WTC11 (cell line): Measurements from ENCODE around the gene HOXB8. TPM values are rescaled to one million over a fixed set of nuclear protein-coding genes. Genes with fewer than 3 reads are reported as not detected.

Experiments
- ATAC-seq: fragments of 200-7000 bp; cut with Tn5 transposase; 2 replicates; pipeline ENCODE4 v1.10.0; 2021; ENCODE audit warnings: mild to moderate bottlenecking, moderate library complexity
- CTCF ChIA-PET: fragments of 300-600 bp; sonication (Branson Sonifier 250); formaldehyde crosslinking; loops from one replicate; lab custom pipeline; 2021; ENCODE audit warnings: antibody characterized with exemption; lab: Charles Lee
- POLR2A ChIA-PET: fragments of 350-600 bp; sonication (Branson Sonifier 250); formaldehyde crosslinking; loops from one replicate; lab custom pipeline; 2021; ENCODE audit warnings: antibody characterized with exemption; lab: Charles Lee
- DNase-seq: peaks from one replicate; pipeline ENCODE4 v3.0.0; 2021; ENCODE audit warnings: low spot score
- H3K27ac Mint-ChIP-seq: 2 replicates; pipeline ENCODE4 v1.8.0; 2021; ENCODE audit warnings: mixed read lengths
- H3K27me3 Mint-ChIP-seq: 2 replicates; pipeline ENCODE4 v1.8.0; 2021; ENCODE audit warnings: low read depth, mild to moderate bottlenecking, moderate library complexity, mixed read lengths
- H3K36me3 Mint-ChIP-seq: 2 replicates; pipeline ENCODE4 v1.8.0; 2021; ENCODE audit warnings: mixed read lengths
- H3K4me1 Mint-ChIP-seq: 2 replicates; pipeline ENCODE4 v1.8.0; 2022; ENCODE audit warnings: mixed read lengths
- H3K4me3 Mint-ChIP-seq: 2 replicates; pipeline ENCODE4 v1.8.0; 2021; ENCODE audit warnings: mild to moderate bottlenecking, moderate library complexity, mixed read lengths
- H3K9me3 Mint-ChIP-seq: 2 replicates; pipeline ENCODE4 v1.8.0; 2021; ENCODE audit warnings: mixed read lengths
- ATF1 ChIP-seq: sonication (generic); formaldehyde crosslinking; IDR thresholded peaks from 2 replicates; pipeline ENCODE4 v1.8.1; 2023; ENCODE audit warnings: mild to moderate bottlenecking, moderate library complexity, missing genetic modification reagents
- CBFB ChIP-seq: sonication (generic); formaldehyde crosslinking; IDR thresholded peaks from 2 replicates; pipeline ENCODE4 v1.8.1; 2022; ENCODE audit warnings: mild to moderate bottlenecking, low read depth, missing genetic modification reagents
- FOXP1 ChIP-seq: sonication (generic); formaldehyde crosslinking; IDR thresholded peaks from 2 replicates; pipeline ENCODE4 v1.8.0; 2022; ENCODE audit warnings: missing genetic modification reagents, mild to moderate bottlenecking, moderate library complexity, borderline replicate concordance
- HMGA2 ChIP-seq: fragments of 250-450 bp; sonication (Bioruptor Pico); IDR thresholded peaks from 2 replicates; pipeline ENCODE4 v1.4.0; 2021; ENCODE audit warnings: mild to moderate bottlenecking, moderate library complexity
- NFYB ChIP-seq: sonication (generic); formaldehyde crosslinking; conservative IDR thresholded peaks from 2 replicates; pipeline ENCODE4 v1.8.0; 2022; ENCODE audit warnings: low read depth, missing genetic modification reagents
- OVOL2 ChIP-seq: fragments of 250-450 bp; sonication (Bioruptor Pico); IDR thresholded peaks from 2 replicates; pipeline ENCODE4 v1.9.0; 2021; ENCODE audit warnings: mild to moderate bottlenecking, borderline replicate concordance
- PRRX2 ChIP-seq: fragments of 250-450 bp; sonication (Bioruptor Pico); IDR thresholded peaks from 2 replicates; pipeline ENCODE4 v1.8.0; 2021; ENCODE audit warnings: mild to moderate bottlenecking
- SMAD4 ChIP-seq: sonication (generic); formaldehyde crosslinking; IDR thresholded peaks from 2 replicates; pipeline ENCODE4 v1.8.0; 2022; ENCODE audit warnings: mild to moderate bottlenecking, missing genetic modification reagents
- ZNF317 ChIP-seq: sonication (generic); formaldehyde crosslinking; IDR thresholded peaks from 2 replicates; pipeline ENCODE4 v1.8.1; 2023; ENCODE audit warnings: low read depth, mild to moderate bottlenecking, moderate library complexity, missing genetic modification reagents, borderline replicate concordance
- ZNF671 ChIP-seq: fragments of 250-450 bp; sonication (Bioruptor Pico); IDR thresholded peaks from 2 replicates; pipeline ENCODE4 v1.8.0; 2021; ENCODE audit warnings: mild to moderate bottlenecking
- total RNA-seq: library from RNA; stranded (reverse); gene quantifications from 3 replicates; pipeline ENCODE4 v1.2.3, GENCODE V29; 2021
- TF ChIP-seq, protein P1 (sequence below): sonication (generic); formaldehyde crosslinking; conservative IDR thresholded peaks from 2 replicates; pipeline ENCODE4 v1.8.1; 2022; ENCODE audit warnings: mild to moderate bottlenecking, missing genetic modification reagents
- TF ChIP-seq, protein P2 (sequence below): sonication (generic); formaldehyde crosslinking; IDR thresholded peaks from 2 replicates; pipeline ENCODE4 v1.8.0; 2022; ENCODE audit warnings: mild to moderate bottlenecking, missing genetic modification reagents
- TF ChIP-seq, protein P3 (sequence below): sonication (generic); formaldehyde crosslinking; IDR thresholded peaks from 2 replicates; pipeline ENCODE4 v1.8.1; 2023; ENCODE audit warnings: mild to moderate bottlenecking, missing genetic modification reagents, borderline replicate concordance
- TF ChIP-seq, protein P4 (sequence below): sonication (generic); formaldehyde crosslinking; IDR thresholded peaks from 2 replicates; pipeline ENCODE4 v1.8.1; 2023; ENCODE audit warnings: mild to moderate bottlenecking, missing genetic modification reagents, moderate library complexity
- TF ChIP-seq, protein P5 (sequence below): sonication (generic); formaldehyde crosslinking; IDR thresholded peaks from 2 replicates; pipeline ENCODE4 v1.8.0; 2022; ENCODE audit warnings: mild to moderate bottlenecking, missing genetic modification reagents

HOXB8 gene
- total RNA-seq, 1 experiment from 2014 or later, result not detected

DNA sequence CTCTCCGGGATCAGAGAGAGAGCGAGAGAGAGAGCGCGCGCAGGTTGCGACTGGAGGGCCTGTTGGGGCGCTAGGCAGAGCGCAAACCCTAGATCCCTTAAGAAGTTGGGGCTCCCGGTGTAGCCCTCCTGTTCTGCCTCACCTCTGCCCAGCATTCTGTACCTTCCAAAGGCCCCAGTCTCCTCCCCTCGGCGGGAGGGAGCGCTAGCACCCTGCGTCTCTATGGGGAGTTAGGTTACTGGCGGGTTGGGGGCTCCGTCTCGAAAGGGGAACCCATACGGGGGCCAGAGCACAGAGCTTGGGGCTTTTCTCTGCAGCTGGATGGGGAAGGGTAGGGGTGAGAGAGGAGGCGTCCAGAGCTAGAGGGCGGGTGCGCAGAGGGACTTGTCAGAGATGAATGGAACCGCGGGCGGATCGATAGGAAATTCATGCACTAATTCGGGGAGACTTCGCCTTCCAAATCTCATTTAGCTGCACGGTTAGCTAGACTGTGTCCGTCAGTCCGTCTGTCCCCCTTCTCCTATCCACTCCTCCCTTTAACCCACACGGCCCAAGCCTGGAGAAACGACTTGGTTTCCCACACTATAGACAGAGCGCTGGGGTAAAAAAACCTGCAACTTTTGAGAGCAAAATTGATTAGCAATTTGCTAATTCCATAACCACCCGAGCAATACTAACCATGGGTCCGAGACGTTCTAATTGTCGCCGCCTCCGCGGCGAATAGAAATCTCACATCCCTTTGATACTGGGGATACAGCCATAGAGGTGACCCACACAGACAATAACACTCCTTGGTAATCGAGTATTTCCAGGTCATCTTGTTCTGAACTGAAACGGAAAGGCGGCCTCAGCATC is 36.2 kb downstream of the HOXB8 start:
- no peak for DNase-seq
- no peaks in the 10 kb centered on the region for H3K36me3 Mint-ChIP-seq
- H3K9me3 Mint-ChIP-seq, result no peaks in the 10 kb centered on the region
- H3K4me3 Mint-ChIP-seq, result peak overlapping the region; percentile 45
- H3K27me3 Mint-ChIP-seq, result peaks cover 59% of the 10 kb centered on the region; the same call in 1 of the 2 replicates
- CTCF ChIA-PET, result interaction anchor here (0.9 to 1.3 kb wide), 2 partner anchors 58 to 300 kb away, joined by 3 to 4 read pairs; no protein-coding TSS in a partner anchor
- TF ChIP-seq PRRX2 (CRISPR knock-in tag) (no peak), HMGA2 (no peak), ZNF317 (CRISPR knock-in tag) (no peak), ATF1 (CRISPR knock-in tag) (no peak), CBFB (no peak), FOXP1 (no peak)
- TF ChIP-seq, protein P1, sequence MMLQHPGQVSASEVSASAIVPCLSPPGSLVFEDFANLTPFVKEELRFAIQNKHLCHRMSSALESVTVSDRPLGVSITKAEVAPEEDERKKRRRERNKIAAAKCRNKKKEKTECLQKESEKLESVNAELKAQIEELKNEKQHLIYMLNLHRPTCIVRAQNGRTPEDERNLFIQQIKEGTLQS (CRISPR knock-in tag), result no peak
- TF ChIP-seq, protein P2, sequence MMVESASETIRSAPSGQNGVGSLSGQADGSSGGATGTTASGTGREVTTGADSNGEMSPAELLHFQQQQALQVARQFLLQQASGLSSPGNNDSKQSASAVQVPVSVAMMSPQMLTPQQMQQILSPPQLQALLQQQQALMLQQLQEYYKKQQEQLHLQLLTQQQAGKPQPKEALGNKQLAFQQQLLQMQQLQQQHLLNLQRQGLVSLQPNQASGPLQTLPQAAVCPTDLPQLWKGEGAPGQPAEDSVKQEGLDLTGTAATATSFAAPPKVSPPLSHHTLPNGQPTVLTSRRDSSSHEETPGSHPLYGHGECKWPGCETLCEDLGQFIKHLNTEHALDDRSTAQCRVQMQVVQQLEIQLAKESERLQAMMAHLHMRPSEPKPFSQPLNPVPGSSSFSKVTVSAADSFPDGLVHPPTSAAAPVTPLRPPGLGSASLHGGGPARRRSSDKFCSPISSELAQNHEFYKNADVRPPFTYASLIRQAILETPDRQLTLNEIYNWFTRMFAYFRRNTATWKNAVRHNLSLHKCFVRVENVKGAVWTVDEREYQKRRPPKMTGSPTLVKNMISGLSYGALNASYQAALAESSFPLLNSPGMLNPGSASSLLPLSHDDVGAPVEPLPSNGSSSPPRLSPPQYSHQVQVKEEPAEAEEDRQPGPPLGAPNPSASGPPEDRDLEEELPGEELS (CRISPR knock-in tag), result no peak
- TF ChIP-seq, protein P3, sequence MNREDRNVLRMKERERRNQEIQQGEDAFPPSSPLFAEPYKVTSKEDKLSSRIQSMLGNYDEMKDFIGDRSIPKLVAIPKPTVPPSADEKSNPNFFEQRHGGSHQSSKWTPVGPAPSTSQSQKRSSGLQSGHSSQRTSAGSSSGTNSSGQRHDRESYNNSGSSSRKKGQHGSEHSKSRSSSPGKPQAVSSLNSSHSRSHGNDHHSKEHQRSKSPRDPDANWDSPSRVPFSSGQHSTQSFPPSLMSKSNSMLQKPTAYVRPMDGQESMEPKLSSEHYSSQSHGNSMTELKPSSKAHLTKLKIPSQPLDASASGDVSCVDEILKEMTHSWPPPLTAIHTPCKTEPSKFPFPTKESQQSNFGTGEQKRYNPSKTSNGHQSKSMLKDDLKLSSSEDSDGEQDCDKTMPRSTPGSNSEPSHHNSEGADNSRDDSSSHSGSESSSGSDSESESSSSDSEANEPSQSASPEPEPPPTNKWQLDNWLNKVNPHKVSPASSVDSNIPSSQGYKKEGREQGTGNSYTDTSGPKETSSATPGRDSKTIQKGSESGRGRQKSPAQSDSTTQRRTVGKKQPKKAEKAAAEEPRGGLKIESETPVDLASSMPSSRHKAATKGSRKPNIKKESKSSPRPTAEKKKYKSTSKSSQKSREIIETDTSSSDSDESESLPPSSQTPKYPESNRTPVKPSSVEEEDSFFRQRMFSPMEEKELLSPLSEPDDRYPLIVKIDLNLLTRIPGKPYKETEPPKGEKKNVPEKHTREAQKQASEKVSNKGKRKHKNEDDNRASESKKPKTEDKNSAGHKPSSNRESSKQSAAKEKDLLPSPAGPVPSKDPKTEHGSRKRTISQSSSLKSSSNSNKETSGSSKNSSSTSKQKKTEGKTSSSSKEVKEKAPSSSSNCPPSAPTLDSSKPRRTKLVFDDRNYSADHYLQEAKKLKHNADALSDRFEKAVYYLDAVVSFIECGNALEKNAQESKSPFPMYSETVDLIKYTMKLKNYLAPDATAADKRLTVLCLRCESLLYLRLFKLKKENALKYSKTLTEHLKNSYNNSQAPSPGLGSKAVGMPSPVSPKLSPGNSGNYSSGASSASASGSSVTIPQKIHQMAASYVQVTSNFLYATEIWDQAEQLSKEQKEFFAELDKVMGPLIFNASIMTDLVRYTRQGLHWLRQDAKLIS (CRISPR knock-in tag), result no peak
- POLR2A ChIA-PET, result no interaction called here
- peaks cover 42% of the 10 kb centered on the region for H3K4me1 Mint-ChIP-seq
- ATAC-seq, result peak; percentile 31
- no peak overlapping the region for H3K27ac Mint-ChIP-seq

DNA sequence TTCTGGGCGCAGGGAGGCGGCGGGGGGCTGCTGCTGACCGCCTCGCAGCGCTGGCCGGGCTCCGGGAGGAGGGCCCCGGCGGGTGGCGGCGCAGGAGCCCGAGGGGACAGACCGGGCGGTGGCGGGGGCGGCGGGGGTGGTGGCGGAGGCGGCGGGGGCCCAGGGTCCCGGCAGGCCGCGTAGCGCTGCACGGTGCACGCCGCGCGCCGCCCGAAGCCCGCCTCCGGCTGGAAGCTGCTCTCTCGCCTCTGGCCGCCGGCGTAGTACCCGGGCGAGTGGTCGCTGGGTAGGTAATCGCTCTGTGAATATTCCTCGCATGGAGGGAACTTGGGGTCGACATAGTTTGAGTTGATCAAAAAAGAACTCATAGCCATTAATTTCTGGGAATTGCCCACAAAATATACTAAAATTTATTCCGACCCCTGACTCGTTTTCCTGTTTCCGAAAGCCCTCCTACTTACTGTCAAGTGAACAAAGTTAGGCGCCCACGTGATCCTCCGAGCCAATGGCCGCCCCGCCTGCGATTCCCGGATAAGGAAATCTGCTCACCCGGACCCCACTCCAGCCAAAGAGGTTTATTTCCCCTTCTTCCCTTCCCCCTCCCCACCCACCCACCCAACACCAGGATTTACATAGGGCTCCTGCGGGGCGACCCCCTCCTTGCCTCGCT is 37.0 kb downstream of the HOXB8 start, which contains the start of gene HOXB4:
Gene HOXB4 (minus strand): TSS at position 405 of the 670 bp plus-strand sequence. CDS start 31 bp downstream, at position 374.
- no peaks in the 10 kb centered on the region for H3K36me3 Mint-ChIP-seq
- TF ChIP-seq, protein P4, sequence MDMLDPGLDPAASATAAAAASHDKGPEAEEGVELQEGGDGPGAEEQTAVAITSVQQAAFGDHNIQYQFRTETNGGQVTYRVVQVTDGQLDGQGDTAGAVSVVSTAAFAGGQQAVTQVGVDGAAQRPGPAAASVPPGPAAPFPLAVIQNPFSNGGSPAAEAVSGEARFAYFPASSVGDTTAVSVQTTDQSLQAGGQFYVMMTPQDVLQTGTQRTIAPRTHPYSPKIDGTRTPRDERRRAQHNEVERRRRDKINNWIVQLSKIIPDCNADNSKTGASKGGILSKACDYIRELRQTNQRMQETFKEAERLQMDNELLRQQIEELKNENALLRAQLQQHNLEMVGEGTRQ, result peak; percentile 85
- TF ChIP-seq OVOL2 (CRISPR knock-in tag) (no peak), NFYB (CRISPR knock-in tag) (peak; percentile 24; the same call in 1 of the 2 replicates), ZNF671 (CRISPR knock-in tag) (no peak), SMAD4 (CRISPR knock-in tag) (no peak)
- TF ChIP-seq, protein P5, sequence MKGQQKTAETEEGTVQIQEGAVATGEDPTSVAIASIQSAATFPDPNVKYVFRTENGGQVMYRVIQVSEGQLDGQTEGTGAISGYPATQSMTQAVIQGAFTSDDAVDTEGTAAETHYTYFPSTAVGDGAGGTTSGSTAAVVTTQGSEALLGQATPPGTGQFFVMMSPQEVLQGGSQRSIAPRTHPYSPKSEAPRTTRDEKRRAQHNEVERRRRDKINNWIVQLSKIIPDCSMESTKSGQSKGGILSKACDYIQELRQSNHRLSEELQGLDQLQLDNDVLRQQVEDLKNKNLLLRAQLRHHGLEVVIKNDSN (CRISPR knock-in tag), result peak; percentile 83
- TF ChIP-seq, protein P3 (CRISPR knock-in tag), result no peak
- H3K4me1 Mint-ChIP-seq, result peaks cover 47% of the 10 kb centered on the region
- no peaks in the 10 kb centered on the region for H3K9me3 Mint-ChIP-seq
- H3K27me3 Mint-ChIP-seq, result peaks cover 51% of the 10 kb centered on the region; the same call in 1 of the 2 replicates
- DNase-seq, result peak; percentile 73
- ChIA-PET CTCF (interaction anchor here (0.9 to 1.3 kb wide), 3 partner anchors 35 to 301 kb away, joined by 3 to 4 read pairs (median 4); no protein-coding TSS in a partner anchor), POLR2A (no interaction called here)
- H3K4me3 Mint-ChIP-seq, result peak within 1 kb of the TSS; percentile 60
- no peak within 1 kb of the TSS for H3K27ac Mint-ChIP-seq
- ATAC-seq, result peak; percentile 43
